B cell (primary cell): ENCODE results near the gene MYCN. TPM values are rescaled to one million over a fixed set of nuclear protein-coding genes. Genes with fewer than 3 reads are reported as not detected.

ENCODE experiments used
- ATAC-seq: fragments of 200-7000 bp; cut with Tn5 transposase; one replicate; pipeline ENCODE4 v1.10.0; 2021; ENCODE audit warnings: low read depth, mild to moderate bottlenecking, moderate number of reproducible peaks, moderate library complexity
- CTCF ChIA-PET: fragments of 350-600 bp; sonication (Branson Sonifier 250); formaldehyde crosslinking; loops from one replicate; lab custom pipeline; 2021; ENCODE audit warnings: antibody characterized with exemption, inconsistent platforms; lab: Charles Lee
- POLR2A ChIA-PET: fragments of 350-600 bp; sonication (Branson Sonifier 250); formaldehyde crosslinking; loops from one replicate; lab custom pipeline; 2021; ENCODE audit warnings: antibody characterized with exemption; lab: Charles Lee
- DNase-seq: peaks from one replicate; pipeline ENCODE4 v3.0.0; 2013
- H2AFZ ChIP-seq: 2 replicates; pipeline ENCODE4 v1.6.1; 2012; ENCODE audit warnings: mild to moderate bottlenecking, low read depth, low read length; ENCODE audit not compliant: insufficient read depth, poor library complexity, severe bottlenecking
- H3K27ac ChIP-seq, 2 donors: 1 replicate in 1 of 2; 2 replicates in 1 of 2; pipeline ENCODE4 v1.5.1; 2012 to 2013; ENCODE audit warnings: low read length in 2 of 2, mild to moderate bottlenecking in 2 of 2, moderate library complexity in 1 of 2
- H3K27me3 ChIP-seq, 4 experiments: fragments of 200-600 bp in 1 of 4; sonication (generic) in 1 of 4; replicated peaks in 1 of 4; 1 replicate in 2 of 4; 2 replicates in 2 of 4; pipeline versions ENCODE4 v1.6.1 to v1.7.0; 2013 to 2016; ENCODE audit warnings: low read length in 3 of 4, mild to moderate bottlenecking in 2 of 4, mixed read lengths in 1 of 4, moderate library complexity in 1 of 4; ENCODE audit not compliant: insufficient read depth in 4 of 4, control insufficient read depth in 3 of 4; ENCODE audit errors: control extremely low read depth in 1 of 4
- H3K36me3 ChIP-seq, 2 experiments: replicated peaks in 1 of 2; 1 replicate in 1 of 2; 2 replicates in 1 of 2; pipeline versions ENCODE4 v1.6.1 to v1.7.1; 2013; ENCODE audit warnings: low read length in 1 of 2; ENCODE audit not compliant: insufficient read depth in 2 of 2, control insufficient read depth in 1 of 2; ENCODE audit errors: control extremely low read depth in 1 of 2, extremely low read depth in 1 of 2
- H3K4me1 ChIP-seq, 2 donors: fragments of 200-600 bp in 1 of 2; sonication (generic) in 1 of 2; 1 replicate in 1 of 2; 2 replicates in 1 of 2; pipeline versions ENCODE4 v1.5.1 to v1.6.1; 2013 to 2017; ENCODE audit warnings: low read length in 2 of 2; ENCODE audit not compliant: control insufficient read depth in 2 of 2, insufficient read depth in 2 of 2
- H3K4me2 ChIP-seq: replicated peaks from 2 replicates; pipeline ENCODE3; 2012; ENCODE audit warnings: mild to moderate bottlenecking, low read depth, low read length; ENCODE audit not compliant: poor library complexity, severe bottlenecking
- H3K4me3 ChIP-seq, 5 experiments: fragments of 200-600 bp in 1 of 5; sonication (generic) in 1 of 5; 1 replicate in 3 of 5; 2 replicates in 2 of 5; pipeline versions ENCODE4 v1.5.1 to v1.7.0; 2011 to 2016; ENCODE audit warnings: low read length in 4 of 5, mild to moderate bottlenecking in 4 of 5, low read depth in 2 of 5, control low read depth in 1 of 5, moderate library complexity in 1 of 5; ENCODE audit not compliant: insufficient read depth in 1 of 5; ENCODE audit errors: control extremely low read depth in 1 of 5, extremely low read depth in 1 of 5
- H3K79me2 ChIP-seq: fragments of 200-600 bp; sonication (generic); one replicate; pipeline ENCODE4 v1.6.0; 2016; ENCODE audit warnings: low read length; ENCODE audit not compliant: control insufficient read depth, insufficient read depth
- H3K9ac ChIP-seq: fragments of 200-600 bp; sonication (generic); 2 replicates; pipeline ENCODE4 v1.6.1; 2017; ENCODE audit warnings: mild to moderate bottlenecking, low read length, moderate library complexity
- H3K9me3 ChIP-seq, 3 donors: one replicate each; pipeline versions ENCODE4 v1.6.1 to v1.7.1; 2013; ENCODE audit warnings: low read length in 2 of 3; ENCODE audit not compliant: control insufficient read depth in 2 of 3, insufficient read depth in 1 of 3; ENCODE audit errors: control extremely low read depth in 1 of 3
- H4K20me1 ChIP-seq: 2 replicates; pipeline ENCODE4 v1.6.0; 2012; ENCODE audit warnings: mild to moderate bottlenecking, low read length; ENCODE audit not compliant: insufficient read depth, control insufficient read depth, poor library complexity, severe bottlenecking
- H3K27ac Mint-ChIP-seq: one replicate; pipeline ENCODE4 v1.8.0; 2021; ENCODE audit warnings: mixed read lengths
- H3K27me3 Mint-ChIP-seq: one replicate; pipeline ENCODE4 v1.8.0; 2021; ENCODE audit warnings: mixed read lengths
- H3K4me1 Mint-ChIP-seq: one replicate; pipeline ENCODE4 v1.8.0; 2021; ENCODE audit warnings: mixed read lengths
- H3K4me3 Mint-ChIP-seq: one replicate; pipeline ENCODE4 v1.8.0; 2021; ENCODE audit warnings: mixed read lengths
- H3K9me3 Mint-ChIP-seq: one replicate; pipeline ENCODE4 v1.8.0; 2022; ENCODE audit warnings: mixed read lengths; ENCODE audit not compliant: insufficient read depth
- CTCF ChIP-seq: fragments of 200-600 bp; IDR thresholded peaks from one replicate; pipeline ENCODE4 v1.8.0; 2022; ENCODE audit warnings: antibody characterized with exemption, mild to moderate bottlenecking
- EZH2 ChIP-seq: IDR thresholded peaks from 2 replicates; pipeline ENCODE4 v1.6.1; 2012; ENCODE audit warnings: borderline replicate concordance, low read depth, mild to moderate bottlenecking, moderate library complexity, low read length; ENCODE audit not compliant: insufficient read depth, poor library complexity, severe bottlenecking
- WGBS: methylation state at CpG from one replicate; pipeline ENCODE4 v1.1.5; 2013; ENCODE audit warnings: missing lambda C conversion rate; ENCODE audit not compliant: insufficient coverage; 5-methylcytosine and 5-hydroxymethylcytosine counted together
- intact Hi-C: fragments of 100-400 bp; cut with micrococcal nuclease; formaldehyde crosslinking; loops from one replicate; pipeline ENCODE4 v1.10.0; 2022
- polyA plus RNA-seq: library from polyadenylated mRNA; depleted of rRNA; stranded (reverse); fragments of >200 nt; gene quantifications from 2 replicates; pipeline ENCODE4 v1.2.3, GENCODE V29; 2012
- total RNA-seq, 2 donors: library from RNA; stranded (reverse); fragments of 120-200 nt in 1 of 2; gene quantifications; 1 replicate in 1 of 2; 2 replicates in 1 of 2; pipeline versions ENCODE4 v1.2.3 to v1.2.4, GENCODE V29; 2013 to 2022

Gene MYCN
- total and polyA plus RNA-seq, 2 donors (not counting 1 experiment from before 2014, with no cell fraction given): not detected

GRCh38 chr2:15937105-15937881, 3.1 kb upstream of the MYCN start:
- no peaks in the 10 kb centered on the region for H3K9me3 Mint-ChIP-seq
- Histone ChIP-seq H3K9ac (no peak overlapping the region), H3K4me1 (peaks cover 23 to 28% of the 10 kb centered on the region in 2 donors), H3K27ac (no peak overlapping the region), H3K79me2 (no peaks in the 10 kb centered on the region), H3K4me3 (no peak overlapping the region), H3K4me2 (no peak overlapping the region), H3K9me3 (peaks cover 0 to 3% (median 0%) of the 10 kb centered on the region in 3 donors), H3K36me3 (no peaks in the 10 kb centered on the region), H3K27me3 (peaks cover 0 to 37% (median 19%) of the 10 kb centered on the region in 4 experiments), H4K20me1 (no peaks in the 10 kb centered on the region), H2AFZ (no peak overlapping the region)
- CTCF ChIA-PET: no interaction called here
- WGBS: 99% methylated on average over 6 of the region's 8 CpGs
- ATAC-seq (no peak), DNase-seq (no peak)
- H3K4me1 Mint-ChIP-seq: peaks cover 21% of the 10 kb centered on the region
- no peak overlapping the region for H3K4me3 Mint-ChIP-seq
- no peak for TF ChIP-seq EZH2
- intact Hi-C loops: no loop called here
- POLR2A ChIA-PET: no interaction called here
- peaks cover 47% of the 10 kb centered on the region for H3K27me3 Mint-ChIP-seq
- no peak overlapping the region for H3K27ac Mint-ChIP-seq

- no peak overlapping the region for H3K27ac ChIP-seq
- no peaks in the 10 kb centered on the region for H3K9me3 Mint-ChIP-seq
- H3K4me3 Mint-ChIP-seq: peak overlapping the region; percentile 21
- ChIA-PET CTCF (no interaction called here), POLR2A (no interaction called here)
- no peaks in the 10 kb centered on the region for H3K9me3 ChIP-seq
- no peak for DNase-seq
- H3K9ac ChIP-seq: no peak overlapping the region
- H3K27ac Mint-ChIP-seq: no peak overlapping the region
- no peak for ATAC-seq
- peaks cover 52% of the 10 kb centered on the region for H3K27me3 Mint-ChIP-seq
- H3K4me1 Mint-ChIP-seq: peaks cover 25% of the 10 kb centered on the region
- WGBS: 95% methylated on average over 4 of the region's 7 CpGs
- intact Hi-C loops: no loop called here
- H2AFZ ChIP-seq: no peak overlapping the region
- peaks cover 0 to 42% (median 21%) of the 10 kb centered on the region in 4 experiments for H3K27me3 ChIP-seq
- no peaks in the 10 kb centered on the region for H3K79me2 ChIP-seq
- H3K4me1 ChIP-seq: peaks cover 23 to 28% of the 10 kb centered on the region in 2 donors
- H3K4me2 ChIP-seq: no peak overlapping the region
- H3K4me3 ChIP-seq: no peak overlapping the region
- H3K36me3 ChIP-seq: no peaks in the 10 kb centered on the region
- no peaks in the 10 kb centered on the region for H4K20me1 ChIP-seq
- no peak for TF ChIP-seq CTCF
- no peak for TF ChIP-seq EZH2
These were observed 2.2 kb upstream of the MYCN start for GRCh38 chr2:15937882-15938802.
